Ascending aorta (tissue), 2 donors: ENCODE measurements around the gene MYH14. TPM values are rescaled to one million over a fixed set of nuclear protein-coding genes. Genes with fewer than 3 reads are reported as not detected.

Source experiments
- DNase-seq, 2 donors: peaks; one replicate each; pipeline ENCODE4 v3.0.0-alpha.2; 2019; ENCODE audit warnings: low spot score in 2 of 2
- H3K27ac ChIP-seq, 2 donors: fragments of 200-600 bp; sonication (generic); one replicate each; pipeline ENCODE4 v1.5.1; 2016 to 2017; ENCODE audit warnings: mild to moderate bottlenecking in 1 of 2
- H3K27me3 ChIP-seq: fragments of 200-600 bp; sonication (generic); one replicate; pipeline ENCODE4 v1.5.1; 2017
- H3K36me3 ChIP-seq, 2 donors: fragments of 200-600 bp; sonication (generic); one replicate each; pipeline ENCODE4 v1.5.1; 2016
- H3K4me1 ChIP-seq, 2 donors: fragments of 200-600 bp; sonication (generic); one replicate each; pipeline ENCODE4 v1.5.1; 2016 to 2017; ENCODE audit warnings: mild to moderate bottlenecking in 1 of 2
- H3K4me3 ChIP-seq, 2 donors: fragments of 200-600 bp; sonication (generic); one replicate each; pipeline ENCODE4 v1.5.1; 2016 to 2017; ENCODE audit warnings: mild to moderate bottlenecking in 1 of 2
- H3K9me3 ChIP-seq, 2 donors: fragments of 200-600 bp; sonication (generic); one replicate each; pipeline ENCODE4 v1.5.1; 2016
- intact Hi-C: fragments of 100-400 bp; cut with DNase I; formaldehyde crosslinking; loops from one replicate; pipeline ENCODE4 v1.15.1; 2023
- total RNA-seq: library from RNA; depleted of rRNA; stranded (reverse); fragments of >200 nt; gene quantifications from one replicate; pipeline ENCODE4 v1.1.0, GENCODE V29; 2016
- TF ChIP-seq, protein P1 (sequence below), 3 experiments: fragments of 200-600 bp in 2 of 3; fragments of 450-650 bp in 1 of 3; sonication (generic) in 2 of 3; IDR thresholded peaks; one replicate each; pipeline ENCODE4 v1.5.1; 2016 to 2019; ENCODE audit warnings: antibody characterized with exemption in 3 of 3, mild to moderate bottlenecking in 1 of 3, moderate library complexity in 1 of 3

The MYH14 gene
- total RNA-seq, 1 donor from 2014 or later = 8.6 TPM

DNA sequence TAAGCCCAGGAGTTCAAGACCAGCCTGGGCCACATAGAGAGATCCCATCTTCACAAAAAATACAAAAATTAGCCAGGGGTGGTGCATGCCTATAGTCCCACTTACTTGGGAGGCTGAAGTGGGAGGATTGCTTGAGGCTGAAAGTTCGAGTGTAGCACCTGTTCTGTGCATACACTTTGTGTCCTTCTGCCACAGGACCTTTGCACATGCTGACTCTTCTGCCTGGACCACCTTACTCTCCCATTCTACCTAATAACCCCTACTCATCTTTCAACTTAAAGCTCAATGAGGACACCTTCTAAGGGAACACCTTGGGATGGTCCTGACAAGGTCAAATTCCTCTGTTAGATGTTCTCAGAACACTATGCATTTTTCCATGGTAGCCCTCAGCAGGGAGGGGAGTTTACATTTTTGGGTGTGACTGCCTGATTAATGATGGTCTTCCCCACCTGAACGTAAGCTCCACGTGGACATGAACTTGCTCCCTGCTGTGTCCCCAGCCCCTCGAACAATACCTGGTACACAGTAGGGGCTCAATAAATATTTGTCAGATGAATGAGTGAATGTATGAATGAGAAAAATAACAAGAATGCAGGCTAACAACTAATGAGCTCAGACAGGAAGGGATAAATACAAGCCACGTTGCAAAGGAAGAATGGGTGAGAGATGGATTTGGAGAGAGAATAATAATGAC, 29.2 kb upstream of the MYH14 start:
- Histone ChIP-seq H3K9me3 (no peaks in the 10 kb centered on the region), H3K4me3 (no peak overlapping the region), H3K27me3 (no peaks in the 10 kb centered on the region), H3K27ac (no peak overlapping the region), H3K4me1 (no peaks in the 10 kb centered on the region), H3K36me3 (no peaks in the 10 kb centered on the region)
- intact Hi-C loops = no loop called here
- TF ChIP-seq, protein P1, sequence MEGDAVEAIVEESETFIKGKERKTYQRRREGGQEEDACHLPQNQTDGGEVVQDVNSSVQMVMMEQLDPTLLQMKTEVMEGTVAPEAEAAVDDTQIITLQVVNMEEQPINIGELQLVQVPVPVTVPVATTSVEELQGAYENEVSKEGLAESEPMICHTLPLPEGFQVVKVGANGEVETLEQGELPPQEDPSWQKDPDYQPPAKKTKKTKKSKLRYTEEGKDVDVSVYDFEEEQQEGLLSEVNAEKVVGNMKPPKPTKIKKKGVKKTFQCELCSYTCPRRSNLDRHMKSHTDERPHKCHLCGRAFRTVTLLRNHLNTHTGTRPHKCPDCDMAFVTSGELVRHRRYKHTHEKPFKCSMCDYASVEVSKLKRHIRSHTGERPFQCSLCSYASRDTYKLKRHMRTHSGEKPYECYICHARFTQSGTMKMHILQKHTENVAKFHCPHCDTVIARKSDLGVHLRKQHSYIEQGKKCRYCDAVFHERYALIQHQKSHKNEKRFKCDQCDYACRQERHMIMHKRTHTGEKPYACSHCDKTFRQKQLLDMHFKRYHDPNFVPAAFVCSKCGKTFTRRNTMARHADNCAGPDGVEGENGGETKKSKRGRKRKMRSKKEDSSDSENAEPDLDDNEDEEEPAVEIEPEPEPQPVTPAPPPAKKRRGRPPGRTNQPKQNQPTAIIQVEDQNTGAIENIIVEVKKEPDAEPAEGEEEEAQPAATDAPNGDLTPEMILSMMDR (IDR thresholded peaks at IDR 0.05) = no peak
- DNase-seq = no peak

DNA sequence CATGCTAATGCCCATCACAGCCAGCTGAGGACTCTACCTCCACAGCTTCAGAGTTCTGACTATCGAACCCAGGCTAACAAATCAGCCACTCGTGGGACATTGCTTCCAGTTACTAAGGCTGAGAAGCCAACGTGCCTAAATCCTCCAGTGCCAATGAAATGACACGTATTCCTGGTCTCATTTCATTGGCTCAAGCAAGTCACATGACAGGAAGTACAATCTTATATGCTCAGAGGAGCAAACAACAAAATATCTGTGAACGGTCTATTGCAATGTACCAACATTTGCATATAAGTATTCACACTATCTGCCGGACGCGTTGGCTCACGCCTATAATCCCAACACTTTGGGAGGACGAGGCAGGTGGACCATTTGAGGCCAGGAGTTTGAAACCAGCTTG, 27.5 kb upstream of the MYH14 start:
- Histone ChIP-seq H3K27ac (no peak overlapping the region), H3K9me3 (no peaks in the 10 kb centered on the region), H3K36me3 (no peaks in the 10 kb centered on the region), H3K27me3 (no peaks in the 10 kb centered on the region), H3K4me1 (no peaks in the 10 kb centered on the region), H3K4me3 (no peak overlapping the region)
- intact Hi-C loops = no loop called here
- no peak for DNase-seq
- TF ChIP-seq, protein P1 (IDR thresholded peaks at IDR 0.05) = no peak

GRCh38 chr19:50176775-50177174, 26.6 kb upstream of the MYH14 start:
- no peaks in the 10 kb centered on the region for H3K4me1 ChIP-seq
- H3K27ac ChIP-seq = no peak overlapping the region
- no peaks in the 10 kb centered on the region for H3K9me3 ChIP-seq
- TF ChIP-seq, protein P1 (IDR thresholded peaks at IDR 0.05) = no peak
- intact Hi-C loops = no loop called here
- H3K27me3 ChIP-seq = no peaks in the 10 kb centered on the region
- no peak overlapping the region for H3K4me3 ChIP-seq
- H3K36me3 ChIP-seq = no peaks in the 10 kb centered on the region
- no peak for DNase-seq

DNA sequence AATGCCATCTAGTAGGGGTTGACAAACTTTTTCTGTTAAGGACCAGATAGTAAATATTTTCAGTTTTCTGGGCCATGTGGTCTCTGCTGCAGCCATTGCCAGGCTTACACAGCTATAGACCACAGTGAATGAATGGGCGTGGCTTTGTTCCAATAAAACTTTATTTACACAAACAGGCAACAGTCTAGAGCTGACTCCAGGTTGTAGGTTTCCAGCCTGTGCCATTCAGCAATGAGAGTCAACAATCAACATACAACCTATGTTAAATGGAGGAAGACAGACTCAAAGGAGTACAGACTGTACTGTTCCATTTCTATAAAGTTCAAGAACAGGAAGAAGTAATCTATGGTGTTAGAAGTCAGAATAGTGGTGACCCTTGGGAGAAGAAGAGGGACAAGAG, 25.1 kb upstream of the MYH14 start:
- Histone ChIP-seq H3K27ac (no peak overlapping the region), H3K9me3 (no peaks in the 10 kb centered on the region), H3K27me3 (no peaks in the 10 kb centered on the region), H3K36me3 (no peaks in the 10 kb centered on the region), H3K4me3 (no peak overlapping the region), H3K4me1 (no peaks in the 10 kb centered on the region)
- no peak for DNase-seq
- intact Hi-C loops = no loop called here
- TF ChIP-seq, protein P1 (IDR thresholded peaks at IDR 0.05) = no peak

DNA sequence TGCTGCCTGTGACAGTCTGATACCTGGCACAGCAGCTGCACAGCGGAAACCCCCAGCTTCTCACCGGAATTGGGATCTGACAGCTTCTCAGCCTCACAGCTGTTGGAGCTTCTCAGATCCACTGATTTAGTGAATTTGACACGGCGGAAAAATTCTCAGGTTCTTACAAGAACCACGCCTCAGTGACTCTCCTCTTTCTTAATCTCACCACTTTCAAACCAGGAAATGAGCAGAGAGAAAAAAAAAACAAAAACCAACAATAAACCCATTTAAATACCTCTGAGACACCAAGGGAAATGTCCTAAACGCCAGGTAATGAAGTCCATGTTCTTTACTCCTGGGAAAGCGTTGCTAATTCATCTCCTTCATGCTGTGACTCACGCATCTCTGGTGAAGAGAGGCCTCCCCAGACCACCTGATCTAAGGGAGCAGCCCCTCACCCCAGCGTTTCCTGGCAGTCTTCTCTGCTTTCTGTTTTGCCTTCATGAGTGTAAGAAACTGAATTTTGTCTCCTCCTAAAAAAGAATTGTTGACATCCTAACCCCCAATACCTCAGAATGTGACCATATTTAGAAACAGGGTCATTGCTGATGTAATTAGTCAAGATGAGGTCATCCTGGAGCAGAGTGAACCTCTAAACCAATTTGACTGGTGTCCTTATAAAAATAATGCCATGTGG, 24.4 kb upstream of the MYH14 start:
- Histone ChIP-seq H3K36me3 (no peaks in the 10 kb centered on the region), H3K27ac (no peak overlapping the region), H3K4me3 (no peak overlapping the region), H3K4me1 (no peaks in the 10 kb centered on the region), H3K27me3 (no peaks in the 10 kb centered on the region), H3K9me3 (no peaks in the 10 kb centered on the region)
- intact Hi-C loops = no loop called here
- no peak for DNase-seq
- TF ChIP-seq, protein P1 (IDR thresholded peaks at IDR 0.05) = no peak
